GM21717 (cell line): ENCODE results near the gene PRR33.
"Not testable (repeated sequence)": the region's sequence is repeated elsewhere in the genome, so short reads cannot be mapped to it uniquely, and the experiment has no call there.

ENCODE experiments used
- ATAC-seq: cut with Tn5 transposase; IDR thresholded peaks from one replicate; pipeline ENCODE4 v1.9.1; 2021; ENCODE audit warnings: mild to moderate bottlenecking, moderate library complexity; ENCODE audit not compliant: unreplicated experiment

PRR33 gene

GRCh38 chr11:1877211-1878136 is 14.2 kb downstream of the PRR33 start:
- no peak for ATAC-seq

GRCh38 chr11:1876361-1877063 is 15.2 kb downstream of the PRR33 start:
- ATAC-seq: no peak

DNA sequence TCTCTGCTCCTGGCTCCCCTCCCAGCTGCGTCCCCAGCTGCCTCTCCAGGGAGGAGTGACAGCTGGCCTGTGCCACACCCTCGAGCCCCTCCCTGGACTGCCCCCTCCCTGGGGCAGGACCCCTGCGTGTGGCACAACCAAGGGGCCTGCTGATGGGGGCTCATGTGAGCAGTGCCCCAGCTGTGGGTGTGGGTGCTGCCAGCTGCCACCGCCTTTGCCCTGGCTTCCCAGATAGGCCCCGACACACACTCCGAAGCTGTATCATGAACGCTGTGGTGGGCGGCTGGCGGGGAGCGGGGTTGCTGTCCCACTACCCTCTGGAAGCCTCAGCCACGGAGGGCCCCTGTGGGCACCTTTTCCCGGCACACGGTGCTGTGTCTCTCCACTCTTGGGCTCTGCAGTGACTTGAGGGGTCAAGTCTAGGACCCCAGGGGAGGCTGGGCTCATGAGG is 15.8 kb downstream of the PRR33 start:
- ATAC-seq: not testable (repeated sequence)

DNA sequence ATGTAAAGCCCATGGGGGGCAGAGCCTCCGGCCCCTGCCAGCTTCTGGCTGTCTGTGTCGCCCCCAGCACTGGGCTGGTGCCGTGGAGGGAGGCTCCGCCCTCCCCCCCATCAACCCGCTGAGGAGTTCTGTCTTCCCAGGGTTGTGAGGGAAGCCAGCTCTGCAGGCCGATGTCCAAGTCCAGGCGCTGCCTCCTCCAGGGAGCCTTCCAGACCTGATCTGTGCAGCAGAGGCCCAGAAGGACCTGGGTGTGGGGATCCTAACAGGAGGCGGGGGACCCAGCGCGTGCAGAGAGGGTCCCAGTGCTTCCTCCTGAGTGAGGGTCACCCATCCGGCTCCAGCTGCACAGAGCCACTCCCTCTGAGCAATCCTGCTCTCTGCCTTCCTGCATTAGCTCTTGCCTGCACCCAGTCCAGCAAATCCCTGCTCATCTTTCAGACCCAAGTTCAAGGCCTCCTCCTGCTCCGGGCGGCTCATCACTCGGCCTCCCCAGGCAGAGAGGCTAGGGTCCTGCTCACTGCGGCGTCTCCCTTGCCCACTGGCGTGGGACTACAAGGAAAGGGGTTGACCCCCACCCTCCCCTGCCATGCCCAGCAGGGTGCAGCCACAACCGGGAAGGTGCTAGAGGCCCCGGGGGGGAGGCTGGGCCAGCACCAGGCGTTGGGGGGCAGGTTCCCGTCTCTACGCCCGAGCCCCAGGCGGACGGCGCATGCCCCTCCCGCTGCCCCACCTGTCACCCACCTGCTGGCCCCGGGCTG is 16.4 kb downstream of the PRR33 start:
- ATAC-seq: no peak

DNA sequence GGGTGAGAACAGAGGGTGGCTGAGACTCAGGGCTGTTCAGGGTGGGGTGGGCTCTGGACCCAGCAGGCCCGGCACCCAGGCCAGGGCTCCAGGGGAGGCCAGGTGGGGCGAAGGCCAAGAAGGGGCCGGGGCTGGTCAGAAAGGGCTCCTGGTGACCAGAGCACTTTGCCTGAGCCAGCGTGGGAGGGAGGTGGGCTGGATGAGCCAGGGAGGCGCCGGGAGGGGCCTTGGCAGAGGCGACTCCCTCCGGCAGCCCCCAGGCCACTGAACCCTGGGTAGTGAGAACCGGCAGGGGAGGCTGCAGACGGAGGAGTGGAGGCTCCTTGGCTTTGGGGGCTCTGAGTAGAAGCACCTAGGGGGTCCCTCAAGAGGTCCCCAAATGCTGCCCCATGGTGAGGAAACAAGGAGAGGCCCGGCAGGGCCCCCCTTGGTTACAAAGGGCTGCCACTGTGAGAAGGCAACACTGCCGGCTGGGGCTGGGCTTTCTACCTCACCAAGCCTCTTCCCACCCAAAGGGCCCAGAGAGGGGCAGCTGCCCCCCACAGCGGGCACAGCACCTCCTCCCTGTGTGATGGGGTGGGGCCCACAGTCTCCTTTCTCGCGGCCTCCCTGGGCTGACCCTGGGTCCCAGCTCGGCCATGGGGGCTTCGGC is 17.1 kb downstream of the PRR33 start:
- not testable (repeated sequence) for ATAC-seq

DNA sequence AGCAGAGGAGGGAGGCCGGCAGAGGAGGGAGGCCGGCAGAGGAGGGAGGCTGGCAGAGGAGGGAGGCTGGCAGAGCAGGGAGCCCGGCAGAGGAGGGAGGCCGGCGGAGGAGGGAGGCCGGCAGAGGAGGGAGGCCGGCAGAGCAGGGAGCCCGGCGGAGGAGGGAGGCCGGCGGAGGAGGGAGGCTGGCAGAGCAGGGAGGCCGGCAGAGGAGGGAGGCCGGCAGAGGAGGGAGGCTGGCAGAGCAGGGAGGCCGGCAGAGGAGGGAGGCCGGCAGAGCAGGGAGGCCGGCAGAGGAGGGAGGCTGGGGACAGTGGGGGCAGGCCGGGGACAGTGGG is 17.9 kb downstream of the PRR33 start:
- ATAC-seq: not testable (repeated sequence)

DNA sequence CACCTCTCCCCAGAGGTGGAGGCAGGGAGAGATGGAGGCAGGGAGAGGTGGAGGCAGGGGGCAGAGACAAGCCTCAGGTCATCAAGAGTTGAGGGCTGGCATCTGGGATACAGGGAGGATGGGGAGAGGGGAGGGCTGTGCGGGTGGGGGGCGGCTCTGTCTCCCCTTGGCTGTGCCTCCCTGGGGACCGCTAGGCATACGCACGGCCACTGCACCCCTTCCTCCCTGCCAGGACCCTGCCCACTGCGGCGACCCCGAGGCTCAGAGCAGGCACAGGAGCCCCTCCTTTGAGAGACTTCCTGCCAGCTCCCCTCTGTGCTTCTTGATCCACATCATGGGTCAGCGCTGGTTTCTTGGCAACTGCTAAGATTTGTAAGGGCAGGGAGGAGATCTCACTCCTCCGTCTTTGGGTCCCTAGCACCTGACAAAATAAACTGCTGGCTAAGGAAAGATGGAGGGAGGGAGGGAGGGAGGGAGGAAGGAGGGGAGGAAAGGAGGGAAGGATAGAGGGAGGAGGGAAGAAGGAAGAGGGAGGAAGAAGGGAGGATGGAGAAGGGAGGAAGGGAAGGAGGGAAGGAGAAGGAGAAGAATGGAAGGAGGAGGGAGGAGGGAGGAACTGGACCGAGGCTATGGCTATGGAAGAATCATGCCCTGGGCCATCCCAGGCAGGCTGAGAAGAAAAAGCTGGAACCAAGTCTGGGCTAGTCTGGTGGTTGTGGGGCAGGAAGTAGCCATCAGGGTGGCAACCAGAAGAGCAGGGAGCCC is 18.5 kb downstream of the PRR33 start:
- ATAC-seq: no peak

GRCh38 chr11:1872267-1872985 is 19.3 kb downstream of the PRR33 start:
- ATAC-seq: no peak

GRCh38 chr11:1871531-1871930 is 20.2 kb downstream of the PRR33 start:
- no peak for ATAC-seq

GRCh38 chr11:1870721-1871466 is 20.8 kb downstream of the PRR33 start:
- no peak for ATAC-seq

GRCh38 chr11:1870326-1870696 is 21.4 kb downstream of the PRR33 start:
- no peak for ATAC-seq

DNA sequence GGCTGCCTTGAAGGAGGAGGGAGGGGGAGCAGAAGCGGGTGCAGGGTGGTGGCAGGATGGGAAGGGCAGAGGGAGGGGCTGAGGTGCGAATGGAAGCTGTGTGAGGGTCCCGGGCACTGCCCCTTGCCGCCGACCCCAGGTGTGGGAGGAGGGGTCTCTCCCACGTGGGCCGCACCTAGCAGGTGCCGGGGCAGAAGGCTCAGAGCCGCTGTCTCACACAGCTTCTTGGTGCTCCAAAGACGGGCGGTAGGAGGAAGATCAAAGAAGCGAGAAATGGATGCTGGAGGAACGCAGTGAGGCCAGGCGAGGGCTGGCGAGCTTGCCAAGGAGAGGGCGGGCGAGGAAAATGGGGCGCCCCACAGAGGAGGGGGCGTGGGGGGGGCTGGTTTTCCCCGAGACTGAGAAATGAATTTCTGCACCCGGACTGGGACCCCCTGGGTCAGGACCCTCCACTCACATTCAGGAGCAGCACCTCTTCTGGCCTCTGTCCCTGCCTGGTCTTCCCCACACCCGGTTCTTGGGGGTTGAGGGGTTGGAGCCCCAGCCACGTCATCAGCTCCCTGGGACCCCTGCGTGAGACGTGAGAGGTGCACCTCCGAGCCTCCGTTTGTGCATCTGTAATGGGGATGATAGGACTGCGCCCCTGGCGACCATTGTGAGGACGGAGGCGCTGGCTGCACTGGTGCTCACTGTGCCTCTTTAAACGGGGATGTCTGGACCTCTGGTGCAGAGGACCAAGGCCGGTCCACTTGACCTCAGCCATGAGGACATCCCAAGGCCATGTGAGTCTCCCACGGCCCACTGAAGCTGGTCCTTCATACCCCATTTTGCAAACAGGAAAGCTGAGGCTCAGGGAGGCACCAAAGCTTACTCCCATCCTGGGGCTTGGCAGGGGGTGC is 22.0 kb downstream of the PRR33 start:
- ATAC-seq: no peak

DNA sequence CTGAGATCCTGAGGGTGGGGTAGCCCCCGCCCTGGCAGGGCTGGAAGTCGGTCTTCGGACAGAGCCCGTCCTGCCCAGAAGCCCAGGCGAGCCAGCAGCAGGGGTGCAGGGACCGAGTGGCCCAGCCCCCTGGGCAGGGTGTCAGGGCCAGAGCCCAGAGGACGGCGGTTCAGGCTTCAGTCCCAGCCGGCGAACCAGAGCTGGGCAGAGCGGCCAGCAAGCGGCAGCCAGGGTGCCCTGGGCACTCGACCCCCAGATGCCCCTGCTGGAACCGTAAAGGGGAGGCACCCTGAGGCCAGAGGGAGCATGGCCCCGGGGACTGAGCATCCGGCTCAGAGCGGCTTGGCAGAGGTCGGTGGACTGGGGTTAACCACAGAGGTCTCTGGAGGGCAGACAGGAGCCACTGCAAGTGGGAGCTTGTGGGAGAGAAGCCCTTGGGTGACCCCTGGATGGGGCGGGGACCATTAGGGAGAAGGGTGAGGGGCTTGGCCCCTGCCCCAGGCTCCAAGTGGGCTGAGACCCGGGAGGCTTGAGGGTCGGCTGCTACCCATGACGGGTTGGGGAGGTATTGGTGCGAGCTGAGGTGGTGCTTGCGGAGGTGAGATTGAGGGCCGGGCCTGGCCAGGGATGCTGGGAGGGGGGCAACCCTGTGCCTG is 22.9 kb downstream of the PRR33 start:
- ATAC-seq: no peak

GRCh38 chr11:1868056-1868635 is 23.5 kb downstream of the PRR33 start:
- ATAC-seq: no peak

DNA sequence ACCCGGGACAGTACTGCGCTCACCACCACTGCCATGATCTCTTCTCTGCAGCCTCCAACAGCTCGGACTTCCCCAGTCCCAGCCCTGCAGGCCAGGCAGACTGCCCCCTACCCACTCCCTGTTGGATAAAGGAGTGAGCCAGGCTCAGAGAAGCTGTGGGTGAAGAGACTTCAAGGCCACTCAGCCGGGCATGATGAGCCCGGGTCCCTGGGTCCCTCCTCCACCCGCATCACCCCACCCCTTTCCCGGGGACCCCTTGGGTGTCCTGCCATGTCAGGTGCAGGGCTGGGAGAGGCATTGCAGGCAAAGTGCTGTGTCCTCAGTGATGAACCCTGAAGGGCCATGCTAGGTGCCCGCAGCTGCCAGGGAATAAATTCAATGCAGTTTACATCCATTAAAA is 24.3 kb downstream of the PRR33 start:
- no peak for ATAC-seq

- no peak for ATAC-seq
Measured at GRCh38 chr11:1866776-1867175, 24.9 kb downstream of the PRR33 start.

GRCh38 chr11:1866226-1866625 is 25.5 kb downstream of the PRR33 start:
- no peak for ATAC-seq
